HG03469 (cell line): ENCODE results near the gene ARHGAP26.
A peak's percentile ranks its signal among the peaks of the same experiment; 100 is the strongest.

ENCODE experiments used
- ATAC-seq: cut with Tn5 transposase; IDR thresholded peaks from one replicate; pipeline ENCODE4 v1.9.1; 2021; ENCODE audit warnings: mild to moderate bottlenecking, moderate library complexity, moderate number of reproducible peaks; ENCODE audit not compliant: unreplicated experiment

ARHGAP26 gene

GRCh38 chr5:142808878-142809598 lies 38.9 kb downstream of the ARHGAP26 start:
- no peak for ATAC-seq

GRCh38 chr5:142810081-142810480 lies 39.9 kb downstream of the ARHGAP26 start:
- ATAC-seq, result no peak

GRCh38 chr5:142810743-142811290 lies 40.6 kb downstream of the ARHGAP26 start:
- no peak for ATAC-seq

GRCh38 chr5:142811866-142812557 lies 41.8 kb downstream of the ARHGAP26 start:
- ATAC-seq, result no peak

GRCh38 chr5:142813220-142813619 lies 43.0 kb downstream of the ARHGAP26 start:
- no peak for ATAC-seq

- no peak for ATAC-seq
These were observed 43.9 kb downstream of the ARHGAP26 start for GRCh38 chr5:142814122-142814521.

- no peak for ATAC-seq
These were observed 45.3 kb downstream of the ARHGAP26 start for GRCh38 chr5:142815469-142815868.

- no peak for ATAC-seq
These were observed 46.6 kb downstream of the ARHGAP26 start for GRCh38 chr5:142816531-142817430.

- ATAC-seq, result no peak
These were observed 47.8 kb downstream of the ARHGAP26 start for GRCh38 chr5:142817949-142818431.

GRCh38 chr5:142819292-142819691 lies 49.1 kb downstream of the ARHGAP26 start:
- no peak for ATAC-seq

- no peak for ATAC-seq
These were observed 49.6 kb downstream of the ARHGAP26 start for GRCh38 chr5:142819825-142820224.

- no peak for ATAC-seq
These were observed 50.3 kb downstream of the ARHGAP26 start for GRCh38 chr5:142820447-142820846.

- ATAC-seq, result no peak
These were observed 51.0 kb downstream of the ARHGAP26 start for GRCh38 chr5:142821034-142821732.

GRCh38 chr5:142821733-142822487 lies 51.7 kb downstream of the ARHGAP26 start:
- peak; percentile 51 for ATAC-seq

GRCh38 chr5:142823126-142823525 lies 52.9 kb downstream of the ARHGAP26 start:
- ATAC-seq, result no peak

- ATAC-seq, result no peak
These were observed 53.6 kb downstream of the ARHGAP26 start for GRCh38 chr5:142823806-142824205.

- ATAC-seq, result no peak
These were observed 54.2 kb downstream of the ARHGAP26 start for GRCh38 chr5:142824391-142824790.

GRCh38 chr5:142825378-142826089 lies 55.4 kb downstream of the ARHGAP26 start:
- no peak for ATAC-seq

GRCh38 chr5:142826093-142826492 lies 55.9 kb downstream of the ARHGAP26 start:
- no peak for ATAC-seq
